ENCODE measurements around the gene LSAMP. TPM values are rescaled to one million over a fixed set of nuclear protein-coding genes. Genes with fewer than 3 reads are reported as not detected.

LSAMP gene
- total and polyA plus RNA-seq, 2 of the 8 experiments (the other 6 are each of a cell fraction or from before 2014, with no cell fraction given): 1.8 to 5.7 TPM

DNA sequence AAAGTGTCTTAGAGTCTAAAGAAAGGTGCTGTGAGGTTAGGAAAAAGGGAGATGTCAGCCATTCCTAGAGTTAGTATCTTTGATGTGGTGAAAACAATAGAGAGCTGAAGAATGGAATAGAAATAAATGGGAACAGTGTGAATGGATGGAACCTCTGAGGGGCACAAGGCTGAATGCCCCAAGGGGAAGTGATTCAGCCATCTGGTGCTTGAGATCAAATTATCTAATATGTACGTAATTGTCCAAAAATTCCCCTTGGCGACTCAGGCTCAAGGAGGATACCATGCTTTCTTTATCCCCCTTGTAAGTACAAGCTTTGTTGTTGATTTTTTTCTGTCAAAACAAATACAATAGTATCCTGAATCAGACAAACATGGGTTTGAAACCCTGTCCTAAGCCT lies 361.6 kb downstream of the LSAMP start (continued):
- TF ChIP-seq SP1 (IDR thresholded peaks at IDR 0.05; ENCODE audit: low read depth, low read length) (no peak), MAFK (IDR thresholded peaks at IDR 0.05; ENCODE audit: low read depth, low read length) (no peak), GABPA (IDR thresholded peaks at IDR 0.05; ENCODE audit: borderline replicate concordance, insufficient read depth, low read length) (no peak), SP4 (IDR thresholded peaks at IDR 0.05; ENCODE audit: low read length) (no peak)

Data from H1 (cell line).